ENCODE measurements around the gene HAP1.

DNA sequence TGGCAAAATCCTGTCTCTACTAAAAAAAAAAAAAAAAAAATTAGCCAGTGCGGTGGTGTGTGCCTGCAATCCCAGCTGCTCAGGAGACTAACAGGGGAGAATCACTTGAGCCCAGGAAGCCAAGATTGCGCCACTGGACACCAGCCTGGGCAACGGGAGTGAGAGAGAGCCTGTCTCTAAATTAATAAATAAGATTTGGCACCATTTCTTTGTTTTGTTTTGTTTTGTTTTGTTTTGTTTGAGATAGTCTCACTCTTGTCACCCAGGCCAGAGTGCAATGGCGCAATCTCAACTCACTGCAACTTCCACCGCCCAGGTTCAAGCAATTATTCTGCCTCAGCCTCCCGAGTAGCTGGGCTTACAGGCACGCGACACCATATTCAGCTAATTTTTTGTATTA lies 31.7 kb downstream of the HAP1 start:
- TF ChIP-seq, protein P1, sequence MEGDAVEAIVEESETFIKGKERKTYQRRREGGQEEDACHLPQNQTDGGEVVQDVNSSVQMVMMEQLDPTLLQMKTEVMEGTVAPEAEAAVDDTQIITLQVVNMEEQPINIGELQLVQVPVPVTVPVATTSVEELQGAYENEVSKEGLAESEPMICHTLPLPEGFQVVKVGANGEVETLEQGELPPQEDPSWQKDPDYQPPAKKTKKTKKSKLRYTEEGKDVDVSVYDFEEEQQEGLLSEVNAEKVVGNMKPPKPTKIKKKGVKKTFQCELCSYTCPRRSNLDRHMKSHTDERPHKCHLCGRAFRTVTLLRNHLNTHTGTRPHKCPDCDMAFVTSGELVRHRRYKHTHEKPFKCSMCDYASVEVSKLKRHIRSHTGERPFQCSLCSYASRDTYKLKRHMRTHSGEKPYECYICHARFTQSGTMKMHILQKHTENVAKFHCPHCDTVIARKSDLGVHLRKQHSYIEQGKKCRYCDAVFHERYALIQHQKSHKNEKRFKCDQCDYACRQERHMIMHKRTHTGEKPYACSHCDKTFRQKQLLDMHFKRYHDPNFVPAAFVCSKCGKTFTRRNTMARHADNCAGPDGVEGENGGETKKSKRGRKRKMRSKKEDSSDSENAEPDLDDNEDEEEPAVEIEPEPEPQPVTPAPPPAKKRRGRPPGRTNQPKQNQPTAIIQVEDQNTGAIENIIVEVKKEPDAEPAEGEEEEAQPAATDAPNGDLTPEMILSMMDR (IDR thresholded peaks at IDR 0.05) = no peak
- TF ChIP-seq EZH2 (IDR thresholded peaks at IDR 0.05) (no peak), EZH2phosphoT487 (IDR thresholded peaks at IDR 0.05) (no peak)
